Duodenal mucosa (tissue), 2 donors: ENCODE results near the gene KDM2A.

Experiments used
- H3K27ac ChIP-seq: one replicate; pipeline ENCODE4 v1.7.0; 2013; ENCODE audit warnings: low read depth, low read length
- H3K27me3 ChIP-seq, 2 donors: one replicate each; pipeline ENCODE4 v1.7.0; 2013; ENCODE audit warnings: low read length in 2 of 2, control low read depth in 1 of 2; ENCODE audit not compliant: insufficient read depth in 2 of 2, control insufficient read depth in 1 of 2
- H3K36me3 ChIP-seq, 2 donors: one replicate each; pipeline ENCODE4 v1.7.0; 2013; ENCODE audit warnings: low read length in 2 of 2, control low read depth in 1 of 2; ENCODE audit not compliant: insufficient read depth in 2 of 2, control insufficient read depth in 1 of 2
- H3K4me1 ChIP-seq, 2 donors: one replicate each; pipeline ENCODE4 v1.7.0; 2013; ENCODE audit warnings: low read length in 2 of 2, control low read depth in 1 of 2; ENCODE audit not compliant: insufficient read depth in 2 of 2, control insufficient read depth in 1 of 2
- H3K4me3 ChIP-seq, 2 donors: one replicate each; pipeline ENCODE4 v1.7.0; 2013; ENCODE audit warnings: low read length in 2 of 2, low read depth in 1 of 2
- H3K9ac ChIP-seq, 2 donors: one replicate each; pipeline ENCODE4 v1.7.0; 2013; ENCODE audit warnings: low read length in 2 of 2, low read depth in 1 of 2
- H3K9me3 ChIP-seq, 2 donors: one replicate each; pipeline ENCODE4 v1.7.0; 2013; ENCODE audit warnings: low read length in 2 of 2, control low read depth in 1 of 2; ENCODE audit not compliant: control insufficient read depth in 1 of 2

KDM2A gene

GRCh38 chr11:67277231-67277961 is 158.3 kb downstream of the KDM2A start:
- Histone ChIP-seq H3K9ac (peak overlapping the region; percentile 44 to 59), H3K4me1 (peaks cover 49 to 70% of the 10 kb centered on the region in 2 donors), H3K36me3 (peaks cover 34 to 57% of the 10 kb centered on the region in 2 donors), H3K27me3 (no peaks in the 10 kb centered on the region), H3K9me3 (no peaks in the 10 kb centered on the region), H3K4me3 (peak overlapping the region; percentile 63 to 64), H3K27ac (peak overlapping the region; percentile 87)

GRCh38 chr11:67278135-67278938 is 159.3 kb downstream of the KDM2A start:
- peaks cover 40 to 60% of the 10 kb centered on the region in 2 donors for H3K4me1 ChIP-seq
- peak overlapping the region; percentile 68 for H3K27ac ChIP-seq
- H3K4me3 ChIP-seq: peak overlapping the region in 1 of 2 donors; percentile 64
- H3K27me3 ChIP-seq: no peaks in the 10 kb centered on the region
- peak overlapping the region; percentile 44 to 59 for H3K9ac ChIP-seq
- H3K36me3 ChIP-seq: peaks cover 43 to 59% of the 10 kb centered on the region in 2 donors
- no peaks in the 10 kb centered on the region for H3K9me3 ChIP-seq

- peaks cover 38 to 53% of the 10 kb centered on the region in 2 donors for H3K4me1 ChIP-seq
- H3K9me3 ChIP-seq: no peaks in the 10 kb centered on the region
- H3K9ac ChIP-seq: peak overlapping the region in 1 of 2 donors; percentile 44
- H3K27ac ChIP-seq: peak overlapping the region; percentile 32
- H3K36me3 ChIP-seq: peaks cover 50 to 66% of the 10 kb centered on the region in 2 donors
- H3K4me3 ChIP-seq: no peak overlapping the region
- no peaks in the 10 kb centered on the region for H3K27me3 ChIP-seq
Observed at GRCh38 chr11:67278939-67279588, 160.0 kb downstream of the KDM2A start.

DNA sequence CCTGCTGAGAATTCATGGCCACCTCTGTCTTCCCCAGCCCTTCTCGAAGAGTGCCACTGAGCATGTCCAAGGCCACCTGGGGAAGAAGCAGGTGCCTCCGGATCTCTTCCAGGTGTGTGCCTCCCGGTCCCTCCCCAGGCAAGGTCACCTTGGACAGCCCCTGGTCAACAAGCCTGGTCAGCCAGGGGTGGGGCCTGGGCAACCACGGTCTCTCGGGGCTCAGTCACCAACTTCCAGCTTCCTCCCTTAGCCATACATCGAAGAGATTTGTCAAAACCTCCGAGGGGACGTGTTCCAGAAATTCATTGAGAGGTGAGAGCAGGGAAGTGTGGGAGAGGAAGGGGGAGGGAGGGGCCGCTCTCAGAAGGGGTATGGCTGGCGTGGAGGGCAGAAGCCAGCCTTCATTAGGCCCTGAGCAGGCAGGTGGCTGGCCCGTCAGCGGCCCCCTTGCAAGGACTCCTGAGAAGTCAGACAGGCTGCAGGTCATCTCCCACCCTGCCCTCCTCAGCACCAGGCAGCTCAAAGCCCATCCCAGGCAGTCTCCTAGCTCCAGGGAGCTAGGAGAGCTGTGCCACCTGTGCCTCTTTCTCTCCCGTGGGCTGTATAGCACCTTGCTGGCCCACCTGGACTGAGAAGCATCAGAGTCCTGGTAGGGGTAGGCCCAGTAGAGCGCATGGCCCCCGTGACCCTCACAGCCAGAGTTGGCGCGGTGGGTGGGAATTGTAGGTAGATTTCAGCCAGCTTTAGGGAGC is 160.7 kb downstream of the KDM2A start:
- H3K27ac ChIP-seq: no peak overlapping the region
- H3K27me3 ChIP-seq: no peaks in the 10 kb centered on the region
- no peak overlapping the region for H3K9ac ChIP-seq
- no peaks in the 10 kb centered on the region for H3K9me3 ChIP-seq
- peaks cover 51 to 72% of the 10 kb centered on the region in 2 donors for H3K36me3 ChIP-seq
- H3K4me1 ChIP-seq: peaks cover 35 to 46% of the 10 kb centered on the region in 2 donors
- H3K4me3 ChIP-seq: no peak overlapping the region

DNA sequence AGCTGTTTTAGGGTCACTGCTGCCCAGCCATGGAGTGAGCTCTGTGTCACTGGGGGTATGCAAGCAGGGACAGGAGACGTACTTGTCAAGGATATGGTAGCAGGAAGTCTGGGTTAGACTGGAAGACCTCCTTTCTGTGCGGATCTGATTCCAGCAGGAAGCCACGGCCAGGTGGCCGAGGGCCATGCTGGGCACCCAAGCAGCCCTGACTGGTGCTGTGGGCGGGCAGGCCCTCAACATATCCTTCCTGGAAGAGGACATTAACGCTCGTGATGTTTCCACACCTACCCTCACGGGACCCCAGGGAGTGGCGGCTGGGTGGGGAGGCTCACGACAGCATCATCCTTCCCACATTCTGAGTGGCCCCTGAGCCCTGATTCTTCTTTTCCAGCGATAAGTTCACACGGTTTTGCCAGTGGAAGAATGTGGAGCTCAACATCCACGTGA is 161.3 kb downstream of the KDM2A start:
- Histone ChIP-seq H3K9me3 (no peaks in the 10 kb centered on the region), H3K4me3 (no peak overlapping the region), H3K4me1 (peaks cover 32 to 43% of the 10 kb centered on the region in 2 donors), H3K27me3 (no peaks in the 10 kb centered on the region), H3K9ac (no peak overlapping the region), H3K27ac (no peak overlapping the region), H3K36me3 (peaks cover 53 to 77% of the 10 kb centered on the region in 2 donors)

DNA sequence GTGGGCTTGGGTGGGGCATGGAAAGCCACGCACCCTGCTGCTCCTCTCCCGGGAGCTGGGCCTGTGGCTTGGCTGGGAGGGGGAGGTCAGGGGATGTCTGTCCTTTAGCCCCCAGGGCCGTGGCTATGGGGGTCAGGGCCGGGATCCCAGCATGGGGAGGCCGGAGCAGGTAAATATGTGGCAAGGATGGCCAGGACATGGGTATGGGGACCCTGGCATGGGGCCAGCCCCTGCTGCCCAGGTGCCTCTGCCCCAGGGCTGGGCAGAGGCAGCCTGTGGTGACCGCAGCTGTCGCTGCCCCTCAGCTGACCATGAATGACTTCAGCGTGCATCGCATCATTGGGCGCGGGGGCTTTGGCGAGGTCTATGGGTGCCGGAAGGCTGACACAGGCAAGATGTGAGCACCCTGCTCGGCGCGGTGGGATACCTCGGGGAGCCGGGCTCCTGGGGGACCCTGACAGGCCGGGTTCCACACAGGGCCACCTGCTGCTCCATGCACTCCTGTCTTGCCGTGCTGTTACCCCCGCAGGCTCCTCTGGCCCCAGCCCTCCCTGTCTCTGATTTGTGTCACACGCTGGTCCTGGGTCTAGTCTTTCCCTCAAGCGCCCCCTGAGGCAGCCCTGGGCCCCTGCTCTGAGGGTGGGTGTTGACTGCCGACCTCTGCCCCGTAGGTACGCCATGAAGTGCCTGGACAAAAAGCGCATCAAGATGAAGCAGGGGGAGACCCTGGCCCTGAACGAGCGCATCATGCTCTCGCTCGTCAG is 161.9 kb downstream of the KDM2A start:
- H3K4me3 ChIP-seq: no peak overlapping the region
- no peaks in the 10 kb centered on the region for H3K9me3 ChIP-seq
- H3K4me1 ChIP-seq: peaks cover 29 to 37% of the 10 kb centered on the region in 2 donors
- H3K9ac ChIP-seq: no peak overlapping the region
- H3K27me3 ChIP-seq: no peaks in the 10 kb centered on the region
- H3K36me3 ChIP-seq: peaks cover 59 to 77% of the 10 kb centered on the region in 2 donors
- H3K27ac ChIP-seq: no peak overlapping the region

DNA sequence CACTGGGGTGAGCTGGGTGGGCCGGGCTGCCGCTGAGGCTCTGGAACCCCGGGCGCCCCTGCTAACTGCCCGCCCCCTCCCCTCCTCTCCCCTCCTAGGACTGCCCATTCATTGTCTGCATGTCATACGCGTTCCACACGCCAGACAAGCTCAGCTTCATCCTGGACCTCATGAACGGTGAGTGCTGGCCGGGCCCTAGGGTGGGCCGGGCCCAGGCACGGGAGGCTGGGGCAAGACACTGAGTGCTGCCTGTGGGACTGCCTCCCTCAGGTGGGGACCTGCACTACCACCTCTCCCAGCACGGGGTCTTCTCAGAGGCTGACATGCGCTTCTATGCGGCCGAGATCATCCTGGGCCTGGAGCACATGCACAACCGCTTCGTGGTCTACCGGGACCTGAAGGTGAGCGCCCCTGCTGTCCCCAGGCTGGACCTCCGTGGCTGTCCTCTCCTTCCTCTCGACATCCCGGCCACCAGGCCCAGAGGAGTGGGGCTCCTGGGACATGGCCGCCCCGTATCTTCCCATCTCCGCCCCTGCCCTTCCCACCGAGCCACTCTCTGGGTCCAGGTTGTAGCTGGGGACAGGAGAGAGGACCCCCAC is 162.6 kb downstream of the KDM2A start:
- H3K27me3 ChIP-seq: no peaks in the 10 kb centered on the region
- H3K4me1 ChIP-seq: peaks cover 26 to 33% of the 10 kb centered on the region in 2 donors
- H3K9me3 ChIP-seq: no peaks in the 10 kb centered on the region
- no peak overlapping the region for H3K4me3 ChIP-seq
- H3K27ac ChIP-seq: no peak overlapping the region
- H3K9ac ChIP-seq: no peak overlapping the region
- peaks cover 63 to 84% of the 10 kb centered on the region in 2 donors for H3K36me3 ChIP-seq

- H3K9ac ChIP-seq: no peak overlapping the region
- peaks cover 25 to 33% of the 10 kb centered on the region in 2 donors for H3K4me1 ChIP-seq
- H3K36me3 ChIP-seq: peaks cover 65 to 89% of the 10 kb centered on the region in 2 donors
- no peak overlapping the region for H3K27ac ChIP-seq
- H3K4me3 ChIP-seq: no peak overlapping the region
- no peaks in the 10 kb centered on the region for H3K27me3 ChIP-seq
- no peaks in the 10 kb centered on the region for H3K9me3 ChIP-seq
Observed at GRCh38 chr11:67282155-67282875, 163.3 kb downstream of the KDM2A start.
